ENCODE results near the gene SEC14L6.
"Not testable (repeated sequence)": the region's sequence is repeated elsewhere in the genome, so short reads cannot be mapped to it uniquely, and the experiment has no call there.

Gene SEC14L6

GRCh38 chr22:30546616-30547015 lies at the start of gene SEC14L6:
TSS of gene SEC14L6 (minus strand) at chr22:30546741. CDS start at chr22:30546682, 59 bp downstream.
- H3K4me1 ChIP-seq (ENCODE audit: control insufficient read depth, insufficient read depth, low read length): peaks cover 4% of the 10 kb centered on the region

GRCh38 chr22:30596199-30596598 lies 49.7 kb upstream of the SEC14L6 start:
- no peak overlapping the region for H3K9ac ChIP-seq (ENCODE audit: low read length in 2 of 2)
- H3K36me3 ChIP-seq (ENCODE audit: control insufficient read depth in 2 of 2, insufficient read depth in 2 of 2, low read length in 2 of 2): no peaks in the 10 kb centered on the region
- H3K27me3 ChIP-seq (ENCODE audit: control insufficient read depth in 1 of 2, insufficient read depth in 2 of 2, low read length in 2 of 2): no peaks in the 10 kb centered on the region
- H3K4me1 ChIP-seq (ENCODE audit: control insufficient read depth, insufficient read depth, low read length): peaks cover 5% of the 10 kb centered on the region
- H3K27ac ChIP-seq (ENCODE audit: low read length): no peak overlapping the region
- H3K4me3 ChIP-seq (ENCODE audit: low read length in 2 of 2): no peak overlapping the region
- no peaks in the 10 kb centered on the region for H3K9me3 ChIP-seq (ENCODE audit: control insufficient read depth in 2 of 2, low read length in 2 of 2)

More at GRCh38 chr22:30546616-30547015, at the start of gene SEC14L6:
- Histone ChIP-seq H3K27me3 (ENCODE audit: control insufficient read depth in 1 of 2, insufficient read depth in 2 of 2, low read length in 2 of 2) (peaks cover 19 to 25% of the 10 kb centered on the region in 2 donors), H3K9ac (ENCODE audit: low read length in 2 of 2) (no peak within 1 kb of the TSS), H3K36me3 (ENCODE audit: control insufficient read depth in 2 of 2, insufficient read depth in 2 of 2, low read length in 2 of 2) (no peaks in the 10 kb centered on the region), H3K4me3 (ENCODE audit: low read length in 2 of 2) (no peak within 1 kb of the TSS), H3K9me3 (ENCODE audit: control insufficient read depth in 2 of 2, low read length in 2 of 2) (no peaks in the 10 kb centered on the region), H3K27ac (ENCODE audit: low read length) (no peak within 1 kb of the TSS)

- Histone ChIP-seq H3K36me3 (ENCODE audit: control insufficient read depth in 2 of 2, insufficient read depth in 2 of 2, low read length in 2 of 2) (peaks cover 11 to 19% of the 10 kb centered on the region in 2 donors), H3K9ac (ENCODE audit: low read length in 2 of 2) (peak overlapping the region; percentile 47 to 93), H3K27ac (ENCODE audit: low read length) (peak overlapping the region; percentile 66), H3K4me3 (ENCODE audit: low read length in 2 of 2) (peak overlapping the region; percentile 91 to 100), H3K4me1 (ENCODE audit: control insufficient read depth, insufficient read depth, low read length) (peaks cover 13% of the 10 kb centered on the region)
- not testable (repeated sequence) for H3K27me3 ChIP-seq (ENCODE audit: control insufficient read depth in 1 of 2, insufficient read depth in 2 of 2, low read length in 2 of 2); H3K9me3 ChIP-seq (ENCODE audit: control insufficient read depth in 2 of 2, low read length in 2 of 2)
Observed at GRCh38 chr22:30592360-30592713, 45.8 kb upstream of the SEC14L6 start.

GRCh38 chr22:30591588-30592359 lies 45.2 kb upstream of the SEC14L6 start, which contains the start of gene PES1:
TSS of gene PES1 (minus strand) at chr22:30591910. CDS start at chr22:30591833, 77 bp downstream.
- Histone ChIP-seq H3K4me1 (ENCODE audit: control insufficient read depth, insufficient read depth, low read length) (peaks cover 13% of the 10 kb centered on the region), H3K9me3 (ENCODE audit: control insufficient read depth in 2 of 2, low read length in 2 of 2) (no peaks in the 10 kb centered on the region), H3K9ac (ENCODE audit: low read length in 2 of 2) (peak within 1 kb of the TSS; percentile 93), H3K27me3 (ENCODE audit: control insufficient read depth in 1 of 2, insufficient read depth in 2 of 2, low read length in 2 of 2) (no peaks in the 10 kb centered on the region), H3K4me3 (ENCODE audit: low read length in 2 of 2) (peak within 1 kb of the TSS; percentile 91 to 100), H3K27ac (ENCODE audit: low read length) (peak within 1 kb of the TSS; percentile 66), H3K36me3 (ENCODE audit: control insufficient read depth in 2 of 2, insufficient read depth in 2 of 2, low read length in 2 of 2) (peaks cover 17 to 25% of the 10 kb centered on the region in 2 donors)

GRCh38 chr22:30591191-30591587 lies 44.6 kb upstream of the SEC14L6 start:
- Histone ChIP-seq H3K9me3 (ENCODE audit: control insufficient read depth in 2 of 2, low read length in 2 of 2) (no peaks in the 10 kb centered on the region), H3K4me3 (ENCODE audit: low read length in 2 of 2) (peak overlapping the region; percentile 91 to 100), H3K36me3 (ENCODE audit: control insufficient read depth in 2 of 2, insufficient read depth in 2 of 2, low read length in 2 of 2) (peaks cover 23 to 30% of the 10 kb centered on the region in 2 donors), H3K4me1 (ENCODE audit: control insufficient read depth, insufficient read depth, low read length) (peaks cover 13% of the 10 kb centered on the region), H3K27me3 (ENCODE audit: control insufficient read depth in 1 of 2, insufficient read depth in 2 of 2, low read length in 2 of 2) (no peaks in the 10 kb centered on the region), H3K9ac (ENCODE audit: low read length in 2 of 2) (peak overlapping the region; percentile 93), H3K27ac (ENCODE audit: low read length) (peak overlapping the region; percentile 66)

GRCh38 chr22:30586414-30586813 lies 39.9 kb upstream of the SEC14L6 start:
- Histone ChIP-seq H3K4me1 (ENCODE audit: control insufficient read depth, insufficient read depth, low read length) (peaks cover 9% of the 10 kb centered on the region), H3K27me3 (ENCODE audit: control insufficient read depth in 1 of 2, insufficient read depth in 2 of 2, low read length in 2 of 2) (no peaks in the 10 kb centered on the region), H3K36me3 (ENCODE audit: control insufficient read depth in 2 of 2, insufficient read depth in 2 of 2, low read length in 2 of 2) (peaks cover 57 to 73% of the 10 kb centered on the region in 2 donors), H3K9ac (ENCODE audit: low read length in 2 of 2) (no peak overlapping the region), H3K27ac (ENCODE audit: low read length) (no peak overlapping the region), H3K9me3 (ENCODE audit: control insufficient read depth in 2 of 2, low read length in 2 of 2) (no peaks in the 10 kb centered on the region), H3K4me3 (ENCODE audit: low read length in 2 of 2) (no peak overlapping the region)

- Histone ChIP-seq H3K9ac (ENCODE audit: low read length in 2 of 2) (no peak overlapping the region), H3K27me3 (ENCODE audit: control insufficient read depth in 1 of 2, insufficient read depth in 2 of 2, low read length in 2 of 2) (peaks cover 0 to 3% of the 10 kb centered on the region in 2 donors), H3K36me3 (ENCODE audit: control insufficient read depth in 2 of 2, insufficient read depth in 2 of 2, low read length in 2 of 2) (peaks cover 76 to 92% of the 10 kb centered on the region in 2 donors), H3K9me3 (ENCODE audit: control insufficient read depth in 2 of 2, low read length in 2 of 2) (no peaks in the 10 kb centered on the region), H3K4me1 (ENCODE audit: control insufficient read depth, insufficient read depth, low read length) (no peaks in the 10 kb centered on the region), H3K27ac (ENCODE audit: low read length) (no peak overlapping the region), H3K4me3 (ENCODE audit: low read length in 2 of 2) (no peak overlapping the region)
Observed at GRCh38 chr22:30584441-30584840, 37.9 kb upstream of the SEC14L6 start.

GRCh38 chr22:30582788-30583545 lies 36.4 kb upstream of the SEC14L6 start:
- H3K4me3 ChIP-seq (ENCODE audit: low read length in 2 of 2): no peak overlapping the region
- H3K9me3 ChIP-seq (ENCODE audit: control insufficient read depth in 2 of 2, low read length in 2 of 2): no peaks in the 10 kb centered on the region
- peaks cover 0 to 3% of the 10 kb centered on the region in 2 donors for H3K27me3 ChIP-seq (ENCODE audit: control insufficient read depth in 1 of 2, insufficient read depth in 2 of 2, low read length in 2 of 2)
- no peak overlapping the region for H3K27ac ChIP-seq (ENCODE audit: low read length)
- peaks cover 83 to 88% of the 10 kb centered on the region in 2 donors for H3K36me3 ChIP-seq (ENCODE audit: control insufficient read depth in 2 of 2, insufficient read depth in 2 of 2, low read length in 2 of 2)
- H3K4me1 ChIP-seq (ENCODE audit: control insufficient read depth, insufficient read depth, low read length): no peaks in the 10 kb centered on the region
- H3K9ac ChIP-seq (ENCODE audit: low read length in 2 of 2): no peak overlapping the region

GRCh38 chr22:30582051-30582450 lies 35.5 kb upstream of the SEC14L6 start:
- Histone ChIP-seq H3K9me3 (ENCODE audit: control insufficient read depth in 2 of 2, low read length in 2 of 2) (no peaks in the 10 kb centered on the region), H3K9ac (ENCODE audit: low read length in 2 of 2) (no peak overlapping the region), H3K36me3 (ENCODE audit: control insufficient read depth in 2 of 2, insufficient read depth in 2 of 2, low read length in 2 of 2) (peaks cover 75 to 84% of the 10 kb centered on the region in 2 donors), H3K27ac (ENCODE audit: low read length) (no peak overlapping the region), H3K27me3 (ENCODE audit: control insufficient read depth in 1 of 2, insufficient read depth in 2 of 2, low read length in 2 of 2) (peaks cover 0 to 3% of the 10 kb centered on the region in 2 donors), H3K4me3 (ENCODE audit: low read length in 2 of 2) (no peak overlapping the region), H3K4me1 (ENCODE audit: control insufficient read depth, insufficient read depth, low read length) (no peaks in the 10 kb centered on the region)

- H3K4me1 ChIP-seq (ENCODE audit: control insufficient read depth, insufficient read depth, low read length): no peaks in the 10 kb centered on the region
- no peak overlapping the region for H3K27ac ChIP-seq (ENCODE audit: low read length)
- peaks cover 75 to 84% of the 10 kb centered on the region in 2 donors for H3K36me3 ChIP-seq (ENCODE audit: control insufficient read depth in 2 of 2, insufficient read depth in 2 of 2, low read length in 2 of 2)
Observed at GRCh38 chr22:30580896-30581295, 34.4 kb upstream of the SEC14L6 start.

More at GRCh38 chr22:30580896-30581295, 34.4 kb upstream of the SEC14L6 start:
- H3K9ac ChIP-seq (ENCODE audit: low read length in 2 of 2): no peak overlapping the region
- H3K27me3 ChIP-seq (ENCODE audit: control insufficient read depth in 1 of 2, insufficient read depth in 2 of 2, low read length in 2 of 2): peaks cover 0 to 3% of the 10 kb centered on the region in 2 donors
- H3K4me3 ChIP-seq (ENCODE audit: low read length in 2 of 2): no peak overlapping the region
- H3K9me3 ChIP-seq (ENCODE audit: control insufficient read depth in 2 of 2, low read length in 2 of 2): no peaks in the 10 kb centered on the region
